DMS53 treated with DMSO at 0.1 percent for 48 hours (cell line): Measurements from ENCODE around the gene LY6G6F.

ENCODE experiments used
- DNase-seq: peaks from one replicate; lab custom pipeline; 2025; ENCODE audit not compliant: unreplicated experiment; lab: John Stamatoyannopoulos, UW

The LY6G6F gene

DNA sequence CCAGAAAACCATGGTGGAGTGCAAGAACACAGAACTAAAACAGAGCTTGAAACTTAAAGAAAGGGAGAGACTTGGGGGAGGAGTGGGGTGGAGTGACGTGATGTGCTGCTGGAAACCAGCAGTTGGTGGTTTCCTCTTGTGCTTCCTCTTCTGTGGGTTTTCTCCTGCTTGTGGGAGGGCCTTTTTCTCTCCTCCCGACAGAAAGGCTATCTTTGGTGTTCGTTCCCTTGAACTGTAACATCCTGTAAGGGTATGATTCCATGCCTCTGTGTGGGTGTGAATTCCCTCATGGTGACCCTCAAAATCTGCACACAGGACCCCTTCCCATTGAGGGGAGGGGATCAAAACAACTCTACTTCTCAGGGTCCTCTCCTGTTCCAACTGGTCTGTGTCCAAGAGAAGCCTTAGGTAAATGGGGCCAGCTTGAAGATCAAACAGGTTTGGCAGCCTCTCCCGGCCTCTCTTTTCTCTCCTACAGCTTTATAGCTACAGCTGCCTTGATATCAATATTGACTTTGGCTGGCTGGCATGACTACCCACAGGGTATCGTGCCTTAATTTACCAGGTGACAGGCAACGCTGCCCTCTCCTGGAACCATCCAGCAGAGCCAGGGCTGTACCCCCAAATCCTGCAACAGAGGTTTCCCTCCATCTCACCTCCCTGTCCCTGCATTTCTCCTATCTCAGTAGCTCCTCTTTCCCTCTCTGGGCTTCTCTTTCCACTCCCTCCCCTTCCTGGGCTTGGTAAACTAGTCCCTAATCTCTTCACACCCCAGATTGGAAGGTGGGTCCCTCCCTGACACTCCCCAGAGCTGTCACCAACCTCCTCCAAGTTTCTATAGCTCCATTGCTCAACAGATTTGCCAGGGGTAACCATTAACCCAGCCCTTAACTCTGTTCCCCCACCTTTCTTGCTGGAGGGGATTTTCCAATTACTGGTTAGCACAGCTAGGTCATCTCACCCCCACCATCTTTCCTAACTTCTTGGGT, 31.6 kb downstream of the LY6G6F start:
- DNase-seq, result peak; percentile 97

GRCh38 chr6:31739639-31740396, 33.2 kb downstream of the LY6G6F start, which contains the start of gene MSH5:
Gene MSH5 (plus strand): TSS chr6:31740005. CDS start chr6:31740467, 462 bp downstream.
- peak; percentile 98 for DNase-seq

GRCh38 chr6:31740397-31741223, 33.9 kb downstream of the LY6G6F start:
- DNase-seq, result no peak

DNA sequence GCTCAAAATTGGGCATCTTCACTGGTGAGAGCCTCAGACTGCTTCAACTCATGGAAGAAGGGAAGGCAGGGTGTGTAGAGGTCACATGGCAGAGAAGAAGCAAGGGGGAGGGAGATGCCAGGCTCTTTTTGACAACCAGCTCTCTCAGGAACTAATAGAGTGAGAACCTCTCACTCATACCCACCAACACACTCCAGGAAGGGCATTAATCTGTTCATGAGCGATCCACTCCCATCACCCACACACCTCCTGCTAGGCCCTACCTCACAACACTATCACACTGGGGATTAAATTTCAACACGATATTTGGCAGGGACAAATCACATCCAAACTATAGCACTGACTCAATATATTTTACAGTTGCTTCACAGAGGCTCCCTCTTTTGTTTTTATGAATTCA, 35.1 kb downstream of the LY6G6F start:
- no peak for DNase-seq

GRCh38 chr6:31742894-31743293, 36.2 kb downstream of the LY6G6F start:
- DNase-seq, result no peak

DNA sequence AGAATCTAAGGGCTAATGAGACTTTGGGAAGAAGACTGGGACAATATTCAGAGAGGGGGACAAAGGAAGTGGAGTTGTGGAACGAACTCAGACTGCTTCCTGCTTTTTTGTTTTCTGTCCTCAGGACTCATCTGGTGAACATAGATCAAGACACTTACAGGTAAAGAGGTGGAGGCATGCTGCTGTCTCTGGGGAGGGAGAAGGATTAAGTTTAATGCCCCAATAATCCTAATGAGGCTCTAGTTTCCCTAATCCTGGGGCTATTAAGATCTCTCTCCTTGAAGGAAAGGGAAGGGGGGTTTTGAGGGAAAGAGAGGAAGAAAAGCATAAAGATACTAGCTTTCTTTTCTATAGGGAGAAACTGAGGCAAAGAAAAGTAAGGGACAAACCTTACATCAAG, 37.8 kb downstream of the LY6G6F start:
- no peak for DNase-seq

- DNase-seq, result peak; percentile 41
Measured at GRCh38 chr6:31749301-31750036, 42.8 kb downstream of the LY6G6F start.

DNA sequence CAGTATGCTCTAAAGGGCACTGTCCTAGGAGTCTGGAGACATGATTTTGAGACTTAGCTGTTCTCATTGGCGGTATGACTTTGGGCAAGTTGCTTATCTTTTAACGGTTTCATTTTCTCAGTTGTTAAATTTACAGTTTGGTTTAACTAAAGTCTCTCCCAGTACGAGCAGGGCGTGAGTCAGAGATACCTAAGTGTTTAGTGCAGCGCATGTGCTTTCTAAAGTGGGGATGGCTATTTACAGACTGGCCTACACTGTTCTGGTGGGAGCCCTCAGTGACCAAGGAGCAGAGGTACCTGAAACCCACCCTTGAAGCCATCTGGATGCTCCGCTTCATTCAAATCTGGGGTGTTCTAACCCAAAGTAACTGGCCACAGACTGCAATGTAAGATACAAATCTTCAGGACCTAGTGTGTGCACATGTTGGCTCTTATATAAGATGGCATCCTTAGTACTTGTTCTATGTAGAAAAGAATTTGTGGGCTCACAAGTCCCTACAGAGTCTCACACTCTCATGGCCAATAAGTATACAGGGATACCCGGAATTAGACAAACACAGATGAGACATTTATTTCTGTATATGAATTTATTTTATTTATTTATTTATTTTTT, 43.9 kb downstream of the LY6G6F start:
- DNase-seq, result no peak

DNA sequence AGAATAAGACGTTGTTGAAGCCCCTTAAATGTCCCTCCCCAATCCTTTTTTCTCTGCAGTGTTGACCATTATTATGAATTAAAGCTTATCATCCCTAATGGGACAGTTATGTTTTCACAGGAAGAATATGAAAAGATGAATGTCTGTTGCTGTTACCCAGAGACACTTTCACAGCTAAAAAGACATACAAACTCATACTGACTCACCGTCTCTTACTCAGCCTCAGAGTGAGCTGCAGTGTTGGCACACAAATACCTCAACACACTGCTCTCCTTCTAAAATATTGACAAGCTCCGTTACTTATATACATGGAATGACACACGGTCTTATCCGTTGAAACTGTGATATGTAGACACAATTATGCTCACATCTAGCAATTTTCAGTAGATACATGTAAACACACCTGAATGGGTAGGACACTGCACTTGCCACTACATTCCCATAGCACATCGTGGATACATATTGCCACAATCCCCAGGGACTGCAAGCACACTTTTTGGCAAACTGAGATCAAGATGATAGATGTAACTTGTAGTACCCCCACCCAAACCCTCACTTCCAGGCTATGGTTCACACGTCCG, 46.2 kb downstream of the LY6G6F start:
- no peak for DNase-seq

DNA sequence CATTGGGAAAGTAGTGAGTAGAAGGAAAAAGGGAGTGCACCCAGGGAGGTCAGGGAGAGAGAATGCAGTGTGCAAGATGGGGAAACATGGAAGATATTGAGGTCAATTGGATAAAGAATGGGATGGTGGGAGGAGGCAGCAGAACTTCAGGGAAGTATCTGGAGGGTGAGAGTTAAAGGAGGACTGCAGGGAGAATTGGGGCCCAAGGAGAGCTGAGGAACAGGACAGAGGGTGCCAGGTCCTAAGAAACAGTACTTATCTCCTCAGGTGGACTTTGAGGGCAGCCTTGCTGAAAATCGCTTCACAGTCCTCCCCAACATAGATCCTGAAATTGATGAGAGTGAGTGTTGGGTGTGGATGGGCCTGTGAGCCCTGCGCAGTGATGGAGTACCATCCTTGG, 51.6 kb downstream of the LY6G6F start:
- DNase-seq, result no peak
